ENCODE measurements around the gene GRIA2.

Gene GRIA2

GRCh38 chr4:157389741-157390140, 169.2 kb downstream of the GRIA2 start:
- DNase-seq, result no peak

- DNase-seq, result no peak
These were observed 184.5 kb downstream of the GRIA2 start for GRCh38 chr4:157405070-157405469.
